ENCODE data around the gene SNAP91. TPM values are rescaled to one million over a fixed set of nuclear protein-coding genes. Genes with fewer than 3 reads are reported as not detected.

The SNAP91 gene
- total RNA-seq, 1 donor, result 0.36 TPM

DNA sequence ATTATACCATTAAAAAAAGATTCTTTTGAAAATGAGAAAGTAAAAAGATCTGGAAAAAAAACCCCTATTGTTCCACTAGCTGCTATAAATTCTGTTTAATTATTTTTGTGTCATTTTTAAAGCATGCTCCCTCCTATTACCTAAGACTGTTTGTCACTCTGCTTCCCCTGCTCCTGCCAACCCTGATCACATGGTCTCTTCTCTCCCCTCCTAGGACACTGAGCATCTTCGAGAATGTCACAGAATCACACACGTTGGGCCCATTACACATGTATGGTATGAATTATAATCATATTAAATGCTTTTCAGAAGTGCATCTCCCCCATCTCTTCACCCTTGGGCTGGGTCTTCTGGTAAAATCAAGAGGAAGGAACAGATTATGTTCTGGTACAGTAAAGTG, 6.2 kb downstream of the SNAP91 start:
- TF ChIP-seq, protein P1, sequence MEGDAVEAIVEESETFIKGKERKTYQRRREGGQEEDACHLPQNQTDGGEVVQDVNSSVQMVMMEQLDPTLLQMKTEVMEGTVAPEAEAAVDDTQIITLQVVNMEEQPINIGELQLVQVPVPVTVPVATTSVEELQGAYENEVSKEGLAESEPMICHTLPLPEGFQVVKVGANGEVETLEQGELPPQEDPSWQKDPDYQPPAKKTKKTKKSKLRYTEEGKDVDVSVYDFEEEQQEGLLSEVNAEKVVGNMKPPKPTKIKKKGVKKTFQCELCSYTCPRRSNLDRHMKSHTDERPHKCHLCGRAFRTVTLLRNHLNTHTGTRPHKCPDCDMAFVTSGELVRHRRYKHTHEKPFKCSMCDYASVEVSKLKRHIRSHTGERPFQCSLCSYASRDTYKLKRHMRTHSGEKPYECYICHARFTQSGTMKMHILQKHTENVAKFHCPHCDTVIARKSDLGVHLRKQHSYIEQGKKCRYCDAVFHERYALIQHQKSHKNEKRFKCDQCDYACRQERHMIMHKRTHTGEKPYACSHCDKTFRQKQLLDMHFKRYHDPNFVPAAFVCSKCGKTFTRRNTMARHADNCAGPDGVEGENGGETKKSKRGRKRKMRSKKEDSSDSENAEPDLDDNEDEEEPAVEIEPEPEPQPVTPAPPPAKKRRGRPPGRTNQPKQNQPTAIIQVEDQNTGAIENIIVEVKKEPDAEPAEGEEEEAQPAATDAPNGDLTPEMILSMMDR (IDR thresholded peaks at IDR 0.05; ENCODE audit: insufficient read depth, low read length), result no peak
- DNase-seq (ENCODE audit: low read depth), result no peak

DNA sequence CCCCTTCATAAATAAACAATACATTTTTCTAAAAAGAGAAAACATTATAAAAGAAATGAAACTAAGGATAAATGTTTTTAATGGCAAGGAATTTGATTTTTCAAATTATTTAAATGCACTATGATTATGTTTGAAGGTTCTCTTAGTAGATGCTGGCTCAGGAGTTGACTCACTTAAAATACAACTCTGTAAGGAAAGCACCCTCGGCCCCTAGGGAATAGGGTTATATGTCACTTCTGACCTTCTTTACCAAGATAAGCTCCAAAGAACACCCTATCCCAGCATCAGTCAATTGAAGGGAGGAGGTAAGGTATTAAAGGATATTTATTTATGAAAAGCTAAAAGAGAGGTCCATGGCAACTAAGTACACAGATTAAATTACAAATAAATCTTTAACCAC, 6.8 kb downstream of the SNAP91 start:
- H3K4me3 ChIP-seq (ENCODE audit: low read depth, low read length), result no peak overlapping the region
- TF ChIP-seq, protein P1 (IDR thresholded peaks at IDR 0.05; ENCODE audit: insufficient read depth, low read length), result no peak
- no peak for DNase-seq (ENCODE audit: low read depth)

More for the DNA sequence above, 6.2 kb downstream of the SNAP91 start:
- H3K4me3 ChIP-seq (ENCODE audit: low read depth, low read length), result no peak overlapping the region

GRCh38 chr6:83696674-83697073, 12.2 kb downstream of the SNAP91 start:
- DNase-seq (ENCODE audit: low read depth), result no peak
- TF ChIP-seq, protein P1 (IDR thresholded peaks at IDR 0.05; ENCODE audit: insufficient read depth, low read length), result no peak
- no peak overlapping the region for H3K4me3 ChIP-seq (ENCODE audit: low read depth, low read length)

- no peak for DNase-seq (ENCODE audit: low read depth)
- no peak overlapping the region for H3K4me3 ChIP-seq (ENCODE audit: low read depth, low read length)
- TF ChIP-seq, protein P1 (IDR thresholded peaks at IDR 0.05; ENCODE audit: insufficient read depth, low read length), result no peak
Measured at GRCh38 chr6:83685481-83685880, 23.4 kb downstream of the SNAP91 start.

- DNase-seq (ENCODE audit: low read depth), result no peak
- TF ChIP-seq, protein P1 (IDR thresholded peaks at IDR 0.05; ENCODE audit: insufficient read depth, low read length), result no peak
- no peak overlapping the region for H3K4me3 ChIP-seq (ENCODE audit: low read depth, low read length)
Measured at GRCh38 chr6:83677791-83678190, 31.1 kb downstream of the SNAP91 start.

- TF ChIP-seq, protein P1 (IDR thresholded peaks at IDR 0.05; ENCODE audit: insufficient read depth, low read length), result no peak
Measured at GRCh38 chr6:83637953-83638352, 70.9 kb downstream of the SNAP91 start.

DNA sequence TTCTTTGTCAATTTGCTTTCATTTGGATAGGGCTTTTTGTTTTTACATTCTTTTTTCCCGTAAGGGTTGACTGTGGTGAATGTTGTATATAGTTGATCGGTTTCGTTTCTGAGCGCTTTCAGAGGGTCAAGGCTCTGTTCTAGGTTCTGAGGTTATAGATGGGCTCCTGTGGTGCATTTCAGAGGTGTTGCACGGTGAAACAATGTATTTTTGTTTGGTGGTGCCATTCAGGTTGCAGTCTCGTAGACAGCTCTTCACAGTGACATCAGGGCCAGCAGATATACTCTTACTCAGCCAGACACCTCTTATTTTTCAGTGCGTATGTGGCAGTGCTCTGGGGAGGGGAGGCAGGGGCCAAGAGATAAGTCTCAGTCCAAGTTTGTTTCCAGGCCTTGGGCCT, 72.1 kb downstream of the SNAP91 start:
- H3K4me3 ChIP-seq (ENCODE audit: low read depth, low read length), result no peak overlapping the region
- TF ChIP-seq, protein P1 (IDR thresholded peaks at IDR 0.05; ENCODE audit: insufficient read depth, low read length), result no peak
- DNase-seq (ENCODE audit: low read depth), result no peak

More at GRCh38 chr6:83637953-83638352, 70.9 kb downstream of the SNAP91 start:
- no peak for DNase-seq (ENCODE audit: low read depth)
- H3K4me3 ChIP-seq (ENCODE audit: low read depth, low read length), result no peak overlapping the region
